GM12892 (cell line): Measurements from ENCODE around the gene C1orf210.

Source experiments
- POLR2A ChIP-seq: IDR thresholded peaks from 2 replicates; pipeline ENCODE4 v1.6.1; 2011; ENCODE audit warnings: low read depth, low read length, control low read depth
- TAF1 ChIP-seq: IDR thresholded peaks from 2 replicates; pipeline ENCODE4 v1.6.1; 2011; ENCODE audit warnings: low read depth, mild to moderate bottlenecking, control low read depth, low read length, borderline replicate concordance

DNA sequence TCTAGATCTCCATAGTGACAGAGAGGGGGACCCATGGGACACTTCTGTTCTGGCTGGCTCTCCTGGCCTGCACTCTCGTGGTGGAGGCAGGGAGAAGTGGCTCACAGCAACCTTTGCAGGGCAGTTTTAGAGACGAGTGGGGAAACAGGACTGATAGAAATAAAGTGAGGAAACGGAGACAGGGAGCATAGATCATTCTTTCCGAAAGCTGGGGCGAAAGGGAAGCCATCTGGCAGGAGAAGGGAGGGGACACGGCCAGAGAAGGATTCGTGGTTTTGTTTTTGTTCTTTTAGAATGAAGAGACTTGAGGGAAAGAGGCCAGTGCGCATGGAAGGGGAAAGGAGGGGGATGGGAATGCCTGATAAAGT, 18.9 kb upstream of the C1orf210 start:
- TF ChIP-seq TAF1 (no peak), POLR2A (no peak)
